ENCODE results near the gene TMEM151A.

TMEM151A gene

GRCh38 chr11:66338276-66339161, 46.8 kb downstream of the TMEM151A start:
- DNase-seq = no peak

DNA sequence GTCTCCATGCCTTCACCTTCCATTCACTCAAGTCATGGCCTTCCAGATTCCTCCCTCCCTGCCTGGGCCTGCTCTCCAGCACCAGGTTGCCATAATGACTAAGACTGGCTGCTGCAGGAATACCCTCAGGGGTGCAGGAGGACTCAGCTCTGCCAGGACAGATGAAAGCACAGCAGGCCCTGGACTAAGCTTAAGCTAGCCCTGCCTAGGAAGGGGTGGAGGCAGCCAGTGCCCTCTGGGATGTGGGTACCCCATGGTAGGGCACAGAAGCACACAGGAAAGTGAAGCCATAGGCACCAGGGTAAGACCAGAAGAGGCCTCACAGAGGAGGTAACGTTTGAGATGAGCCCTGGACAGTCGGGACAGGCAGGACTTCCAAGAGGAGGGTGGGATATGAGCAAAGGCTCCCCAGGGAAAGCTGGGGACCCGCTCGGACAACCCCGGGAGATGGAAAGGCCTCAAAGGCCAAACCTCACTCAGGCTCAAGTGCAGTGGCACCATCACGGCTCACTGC, 47.5 kb downstream of the TMEM151A start:
- no peak for DNase-seq

DNA sequence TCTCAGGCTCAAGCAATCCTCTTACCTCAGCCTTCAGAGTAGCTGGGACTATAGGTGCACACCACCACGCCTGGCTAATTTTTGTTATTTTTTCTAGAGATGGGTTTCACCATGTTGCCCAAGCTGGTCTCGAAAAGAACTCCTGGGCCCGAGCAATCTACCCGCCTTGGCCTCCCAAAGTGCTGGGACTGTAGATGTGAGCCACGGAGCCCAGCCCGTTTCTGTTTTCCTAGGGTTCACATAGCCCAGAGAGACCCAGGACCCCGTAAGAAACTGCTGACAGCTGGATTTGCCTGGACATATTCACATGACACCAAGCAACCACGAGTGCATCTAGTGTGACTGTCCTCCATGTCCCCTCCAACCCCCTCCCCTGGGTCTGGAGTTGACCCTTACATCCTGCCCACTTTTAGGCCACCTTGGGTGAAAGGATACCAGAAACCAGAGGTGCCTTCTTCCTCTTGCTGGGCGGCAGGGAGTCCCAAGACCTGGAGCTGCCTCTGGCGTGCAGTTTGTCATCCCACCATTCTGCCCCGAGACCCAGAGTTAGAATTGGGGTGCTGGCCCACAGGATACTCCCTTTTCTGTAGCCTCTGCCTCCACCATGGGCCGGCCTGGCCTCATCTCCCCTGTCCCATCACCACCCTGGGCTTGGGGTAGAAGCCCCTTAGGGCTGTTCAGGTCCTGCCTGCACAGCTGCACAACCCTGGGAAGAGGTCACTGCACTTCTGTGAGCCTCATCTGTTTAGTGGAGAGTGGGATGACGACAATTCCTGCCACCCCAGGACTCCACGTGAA, 48.2 kb downstream of the TMEM151A start:
- DNase-seq = no peak

- no peak for DNase-seq
Observed at GRCh38 chr11:66340596-66341501, 49.2 kb downstream of the TMEM151A start.

GRCh38 chr11:66341502-66342126, 49.9 kb downstream of the TMEM151A start:
- DNase-seq = no peak

- DNase-seq = no peak
Observed at GRCh38 chr11:66343176-66343575, 51.5 kb downstream of the TMEM151A start.

- peak; percentile 83 for DNase-seq
Observed at GRCh38 chr11:66344550-66345315, 53.0 kb downstream of the TMEM151A start, which contains the start of gene BRMS1. Gene BRMS1, minus strand, starts transcription at chr11:66345104. Its CDS starts 2,870 bp downstream, at chr11:66342234.

GRCh38 chr11:66345316-66345649, 53.6 kb downstream of the TMEM151A start:
- no peak for DNase-seq

All from GF-D8 (cell line).